Activated CD4-positive, alpha-beta T cell treated with anti-CD3 and anti-CD28 coated beads, Interleukin-2, amount 50 U/mL, for 4 hours (primary cell): ENCODE results near the gene ADNP.
A peak's percentile ranks its signal among the peaks of the same experiment; 100 is the strongest.
"Not testable (repeated sequence)": the region's sequence is repeated elsewhere in the genome, so short reads cannot be mapped to it uniquely, and the experiment has no call there.

Experiments
- DNase-seq, 2 experiments: peaks; one replicate each; pipeline ENCODE4 v3.0.0-alpha.2; 2020

ADNP gene

DNA sequence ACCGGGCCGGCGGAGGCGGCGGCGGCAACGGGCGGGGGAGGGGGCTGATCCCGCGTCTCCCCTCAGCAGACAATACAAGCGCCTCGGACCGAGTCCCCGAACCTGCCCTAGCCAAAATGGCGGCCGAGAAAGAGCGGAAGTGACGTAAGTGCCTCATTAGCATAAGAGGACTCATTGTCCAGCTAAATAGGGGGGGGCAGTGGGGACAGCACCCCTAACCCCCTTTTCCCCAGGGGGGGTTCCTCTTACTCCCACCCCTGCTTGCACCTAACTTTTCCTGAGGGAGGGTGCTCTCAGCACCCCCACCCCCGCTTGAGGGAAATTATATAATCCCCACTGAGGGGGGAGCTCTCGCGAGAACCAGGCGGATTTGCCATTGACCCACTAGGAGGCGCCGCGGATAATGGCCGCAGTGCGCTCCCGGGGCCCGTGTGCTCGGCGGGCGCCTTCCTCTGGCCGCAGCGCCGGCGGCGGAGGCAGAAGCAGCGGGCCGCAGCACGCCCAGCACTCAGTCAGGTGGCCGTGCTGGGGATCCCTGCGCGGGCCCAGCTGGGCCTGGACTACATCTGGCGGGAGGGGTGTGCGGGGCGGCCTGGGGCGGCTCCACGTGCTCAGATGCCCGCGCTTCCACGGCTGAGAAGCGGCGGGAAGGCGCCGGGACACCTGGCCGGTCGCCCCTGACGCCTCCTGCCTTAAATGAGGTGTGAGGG, at the start of gene ADNP:
TSS of gene ADNP (minus strand) at position 132 of the 710 bp plus-strand sequence. CDS start 27,441 bp downstream, outside the sequence.
- peak; percentile 84 for DNase-seq

DNA sequence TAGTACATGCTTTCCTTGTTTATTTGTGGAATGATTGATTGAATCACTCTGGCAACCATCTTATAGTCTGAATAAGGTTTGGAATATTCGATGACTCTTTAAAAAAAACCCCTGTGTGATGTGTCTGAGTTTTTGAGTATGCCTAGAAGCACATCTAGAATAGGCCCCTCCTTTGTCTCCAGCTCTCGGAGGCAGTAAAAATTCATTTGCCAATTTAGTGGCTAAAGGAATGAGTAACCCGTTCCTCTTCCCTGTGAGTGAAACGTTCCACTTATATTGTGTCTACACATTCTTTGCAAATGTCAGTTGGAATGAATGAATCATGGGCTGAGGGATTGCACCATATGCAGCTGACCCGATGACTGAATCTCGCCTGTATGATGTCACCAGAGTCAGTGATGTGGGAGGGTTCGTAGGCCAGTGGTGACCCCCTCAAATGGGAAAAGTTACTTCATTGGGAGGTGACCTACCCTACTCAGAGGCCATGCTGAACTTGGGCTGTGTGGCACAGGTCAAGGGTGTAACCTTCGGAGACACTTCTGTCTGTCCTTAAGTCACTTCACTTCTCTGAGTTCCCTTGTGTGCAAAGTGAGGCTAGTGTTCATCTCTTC, 48.9 kb upstream of the ADNP start:
- DNase-seq: no peak

DNA sequence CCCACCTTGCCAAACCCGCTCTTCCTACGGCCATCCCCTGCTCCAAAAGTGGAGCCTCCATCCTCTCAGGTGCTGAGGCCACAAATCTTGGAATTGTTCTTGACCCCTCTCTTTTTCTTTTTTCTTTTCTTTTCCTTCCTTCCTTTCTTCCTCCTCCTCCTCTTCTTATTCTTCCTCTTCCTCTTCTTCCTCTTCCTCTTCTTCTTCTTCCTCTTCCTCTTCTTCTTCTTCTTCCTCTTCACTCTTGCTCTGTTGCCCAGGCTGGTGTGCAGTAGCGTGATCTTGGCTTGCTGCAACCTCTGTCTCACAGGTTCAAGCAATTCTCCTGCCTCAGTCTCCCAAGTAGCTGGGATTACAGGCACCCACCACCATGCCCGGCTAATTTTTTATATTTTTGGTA, 47.3 kb upstream of the ADNP start:
- DNase-seq: not testable (repeated sequence)

DNA sequence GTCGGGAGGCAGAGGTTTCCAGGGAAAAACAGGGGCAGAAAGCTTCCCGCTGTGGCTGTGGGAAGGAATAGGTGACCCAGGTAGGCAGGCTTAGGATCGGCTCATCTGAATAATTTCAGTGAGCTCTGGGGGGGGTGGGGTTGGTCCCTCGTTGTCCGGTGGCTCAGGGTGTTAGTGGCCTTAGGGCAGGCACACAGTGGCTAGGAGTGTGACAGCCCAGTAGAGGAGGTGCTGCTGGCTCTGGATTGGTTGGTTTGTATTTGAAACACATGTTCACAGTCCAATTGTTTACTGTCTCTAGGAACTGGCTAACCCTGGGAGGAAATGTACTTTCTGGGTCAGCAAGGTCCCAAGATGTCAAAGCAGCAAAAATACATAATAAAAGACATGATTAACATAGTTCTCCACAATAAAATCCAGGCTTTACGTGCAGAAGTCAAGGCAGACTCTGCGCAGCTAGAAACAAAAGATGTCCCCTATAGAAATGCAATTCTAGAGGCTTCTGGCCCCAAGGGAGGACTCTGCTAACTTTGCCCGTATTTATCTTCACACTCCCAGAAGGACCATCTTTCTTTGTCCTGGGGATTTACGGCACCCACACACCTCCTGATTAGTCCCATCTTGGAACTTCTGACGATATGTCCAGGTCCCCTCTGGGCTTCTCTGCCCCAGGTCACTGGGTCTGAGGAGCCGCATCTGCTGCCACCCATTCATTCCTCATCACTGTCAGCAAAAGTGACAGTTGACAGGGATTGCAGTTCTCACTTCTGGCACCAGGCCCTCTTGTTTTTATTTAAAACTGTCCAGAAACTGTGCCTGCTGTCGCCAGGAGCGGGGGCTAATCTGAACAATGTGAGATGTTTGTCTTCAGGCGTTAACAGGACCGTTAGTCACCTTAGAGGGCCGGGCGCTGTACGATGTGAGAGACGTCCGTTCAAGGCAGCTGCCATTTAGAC, 46.1 kb upstream of the ADNP start:
- no peak for DNase-seq

DNA sequence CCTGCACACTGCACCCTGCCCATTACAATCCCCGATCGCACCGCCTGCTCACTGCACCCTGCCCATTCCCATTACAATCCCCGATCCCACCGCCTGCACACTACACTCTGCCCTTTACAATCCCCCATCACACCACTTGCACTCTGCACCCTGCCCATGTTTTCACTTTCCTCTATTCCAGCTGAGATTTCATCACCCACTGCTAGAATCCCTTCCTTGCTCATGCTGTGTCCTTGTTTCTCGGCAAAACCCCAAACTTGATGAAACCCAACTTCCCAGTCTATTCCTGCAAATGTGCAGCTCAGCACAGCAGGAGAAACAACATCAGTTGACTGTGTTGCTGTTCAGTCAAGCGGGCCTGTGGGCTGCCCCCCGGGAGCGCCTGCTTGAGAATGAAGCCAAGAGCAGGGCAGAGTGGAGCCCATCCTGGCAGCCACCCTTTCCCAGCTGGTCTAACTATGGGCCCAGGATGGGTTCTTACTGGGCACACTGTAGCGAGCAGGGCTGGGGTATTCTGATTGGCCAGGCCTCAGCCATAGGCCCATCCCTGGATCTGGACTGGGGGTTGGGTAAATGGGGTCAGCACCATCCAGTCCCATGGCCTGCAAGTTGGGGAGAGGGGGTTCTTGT, 44.6 kb upstream of the ADNP start:
- no peak for DNase-seq

DNA sequence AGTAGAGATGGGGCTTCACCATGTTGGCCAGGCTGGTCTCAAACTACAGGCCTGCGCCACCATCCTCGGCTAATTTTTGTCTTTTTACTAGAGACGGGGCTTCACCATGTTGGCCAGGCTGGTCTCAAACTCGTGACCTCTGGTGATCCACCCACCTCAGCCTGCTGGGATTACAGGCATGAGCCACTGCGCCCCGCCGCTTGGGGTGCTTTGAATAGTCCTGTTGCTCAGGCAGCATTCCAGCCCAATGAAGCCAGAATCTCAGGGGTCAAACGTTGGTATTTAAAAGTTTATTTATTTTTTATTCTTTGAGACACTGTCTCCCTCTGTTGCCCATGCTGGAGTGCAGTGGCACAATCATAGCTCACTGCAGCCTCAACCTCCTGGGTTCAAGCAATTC, 38.7 kb upstream of the ADNP start:
- no peak for DNase-seq

DNA sequence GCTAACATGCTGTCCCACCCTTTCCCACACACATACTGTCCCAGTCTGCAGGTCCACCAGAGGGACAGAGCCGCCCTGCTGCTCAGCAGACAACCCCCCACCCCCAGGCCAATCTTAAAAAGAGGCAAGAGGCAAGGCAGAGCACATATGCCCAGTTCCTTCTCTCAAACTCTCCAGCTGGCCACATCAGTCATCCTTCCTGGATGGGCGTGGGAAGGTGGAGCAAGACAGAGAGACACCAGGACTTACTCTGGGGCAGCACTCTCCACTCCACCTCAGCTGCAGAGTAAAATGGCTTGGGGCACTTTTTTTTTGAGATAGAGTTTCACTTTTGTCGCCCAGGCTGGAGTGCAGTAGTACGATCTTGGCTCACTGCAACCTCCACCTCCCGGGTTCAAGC, 38.2 kb upstream of the ADNP start:
- DNase-seq: no peak

DNA sequence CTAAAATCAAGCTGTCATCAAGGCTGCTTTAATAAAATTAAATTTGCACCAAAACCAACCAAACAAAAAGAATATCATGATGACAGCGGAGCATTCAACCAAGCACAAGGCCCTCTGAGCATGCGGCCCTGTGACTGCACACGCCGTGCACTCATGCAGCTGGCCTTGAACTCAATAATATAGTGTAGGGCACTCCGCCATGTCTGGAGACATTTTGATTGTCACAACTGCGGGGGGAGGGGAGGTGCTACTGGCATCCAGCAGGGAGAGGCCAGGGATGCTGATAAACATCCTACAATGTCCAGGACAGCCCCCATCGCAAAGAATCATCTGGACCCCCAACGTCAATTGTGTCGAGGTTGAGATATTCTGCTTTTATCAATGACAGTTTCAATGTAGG, 37.1 kb upstream of the ADNP start:
- DNase-seq: no peak

DNA sequence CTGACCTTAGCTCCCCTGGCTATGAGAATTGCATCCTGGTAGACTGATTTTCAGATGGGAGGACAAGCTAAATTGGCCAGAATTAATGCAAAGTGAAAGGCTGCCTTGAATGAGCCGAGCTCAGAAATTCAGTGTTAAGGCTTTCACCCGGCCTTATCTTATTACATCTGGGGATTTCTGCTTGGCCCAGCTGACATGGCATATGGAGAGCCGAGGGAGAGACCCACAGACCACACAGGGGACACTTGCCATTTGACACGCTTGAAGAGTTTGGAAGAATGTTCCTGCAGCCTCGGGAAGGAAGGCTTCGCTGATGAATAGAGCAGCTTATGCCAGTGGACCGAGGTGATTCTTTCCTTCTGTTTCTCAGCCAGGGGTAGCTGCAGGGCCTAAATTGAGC, 36.3 kb upstream of the ADNP start:
- no peak for DNase-seq

DNA sequence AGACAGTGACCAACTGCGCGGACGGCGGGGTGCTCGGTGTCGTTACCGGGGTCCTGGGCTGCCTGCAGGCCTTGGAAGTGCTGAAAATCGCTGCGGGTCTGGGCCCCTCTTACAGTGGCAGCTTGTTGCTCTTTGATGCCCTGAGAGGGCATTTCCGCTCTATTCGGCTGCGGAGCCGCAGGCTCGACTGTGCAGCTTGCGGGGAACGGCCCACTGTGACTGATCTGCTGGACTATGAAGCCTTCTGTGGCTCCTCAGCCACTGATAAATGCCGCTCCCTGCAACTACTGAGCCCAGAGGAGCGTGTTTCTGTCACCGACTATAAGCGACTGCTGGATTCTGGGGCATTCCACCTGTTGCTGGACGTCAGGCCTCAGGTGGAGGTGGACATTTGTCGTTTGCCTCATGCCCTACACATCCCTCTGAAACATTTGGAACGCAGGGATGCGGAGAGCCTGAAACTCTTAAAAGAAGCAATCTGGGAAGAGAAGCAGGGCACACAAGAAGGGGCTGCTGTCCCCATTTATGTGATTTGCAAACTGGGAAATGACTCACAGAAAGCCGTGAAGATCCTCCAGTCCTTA, 28.4 kb upstream of the ADNP start:
- no peak for DNase-seq

DNA sequence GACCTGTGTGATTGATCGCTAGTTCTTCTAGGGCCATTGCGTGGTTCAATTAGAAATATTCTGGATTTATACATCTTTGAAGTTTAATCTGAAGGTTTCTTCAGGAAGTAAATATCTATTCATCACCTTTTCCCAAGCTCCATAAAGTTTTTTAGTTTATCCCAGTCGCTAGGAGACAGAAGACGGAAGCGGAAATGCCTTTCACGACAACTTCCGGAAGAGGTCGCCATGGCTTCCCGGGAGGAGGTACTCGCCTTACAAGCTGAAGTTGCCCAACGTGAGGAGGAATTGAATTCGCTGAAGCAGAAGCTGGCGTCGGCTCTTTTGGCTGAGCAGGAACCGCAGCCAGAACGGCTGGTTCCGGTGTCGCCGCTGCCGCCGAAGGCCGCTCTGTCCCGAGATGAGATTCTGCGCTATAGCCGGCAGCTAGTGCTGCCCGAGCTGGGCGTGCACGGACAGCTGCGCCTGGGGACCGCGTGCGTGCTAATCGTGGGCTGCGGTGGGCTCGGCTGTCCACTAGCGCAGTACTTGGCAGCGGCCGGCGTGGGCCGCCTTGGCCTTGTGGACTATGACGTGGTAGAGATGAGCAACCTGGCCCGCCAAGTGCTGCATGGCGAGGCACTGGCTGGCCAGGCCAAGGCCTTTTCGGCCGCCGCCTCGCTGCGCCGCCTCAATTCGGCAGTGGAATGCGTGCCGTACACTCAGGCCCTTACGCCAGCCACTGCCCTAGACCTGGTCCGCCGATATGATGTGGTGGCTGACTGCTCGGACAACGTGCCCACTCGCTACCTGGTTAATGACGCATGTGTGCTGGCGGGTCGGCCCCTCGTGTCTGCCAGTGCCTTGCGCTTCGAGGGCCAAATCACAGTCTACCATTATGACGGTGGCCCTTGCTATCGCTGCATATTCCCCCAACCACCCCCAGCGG, 27.6 kb upstream of the ADNP start, which contains the start of gene MOCS3:
TSS of gene MOCS3 (plus strand) at position 204 of the 928 bp plus-strand sequence. CDS start at position 229, 25 bp downstream.
- DNase-seq: peak; percentile 71 to 76

DNA sequence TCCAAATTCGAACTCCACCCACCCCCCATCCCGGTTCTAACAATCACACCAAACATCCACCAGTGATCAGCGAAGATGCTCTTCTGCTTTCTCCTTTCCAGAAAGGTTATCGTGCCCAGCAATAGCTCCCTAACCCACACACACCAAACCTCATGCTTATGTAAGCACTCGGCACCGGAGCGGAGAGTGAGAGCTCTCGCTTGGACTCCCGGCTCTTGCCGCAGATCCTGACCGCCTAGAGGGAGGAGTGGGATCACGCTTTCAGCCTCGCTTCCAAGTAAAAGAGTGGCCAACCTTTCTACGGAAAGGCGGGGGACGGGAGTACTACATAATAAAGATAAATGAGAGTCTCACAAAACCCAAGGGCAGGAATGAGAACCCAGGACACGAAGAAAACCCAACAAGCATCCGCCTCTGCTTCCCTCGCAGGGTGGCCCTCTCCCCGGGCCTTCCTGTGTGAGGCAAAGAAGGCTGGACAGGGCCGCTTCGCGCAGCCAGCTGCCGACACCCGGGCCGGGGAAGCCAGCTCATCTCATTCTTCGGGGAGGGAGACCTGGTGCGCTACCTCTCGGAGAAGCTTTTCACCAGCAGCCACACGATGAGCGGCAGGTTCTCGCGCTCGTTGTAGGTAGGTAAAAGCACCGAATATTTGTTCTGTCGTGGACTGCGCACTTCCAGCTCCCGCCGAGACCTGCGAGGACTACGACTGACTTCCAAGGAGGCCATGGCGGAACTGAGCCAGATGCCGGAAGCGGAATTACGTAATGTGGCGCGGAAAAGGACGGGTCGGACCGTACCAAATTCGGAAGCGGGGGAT, 26.8 kb upstream of the ADNP start, which contains the start of gene DPM1:
TSS of gene DPM1 (minus strand) at position 735 of the 817 bp plus-strand sequence. CDS start at position 726, 9 bp downstream.
- DNase-seq: peak; percentile 84 to 85

DNA sequence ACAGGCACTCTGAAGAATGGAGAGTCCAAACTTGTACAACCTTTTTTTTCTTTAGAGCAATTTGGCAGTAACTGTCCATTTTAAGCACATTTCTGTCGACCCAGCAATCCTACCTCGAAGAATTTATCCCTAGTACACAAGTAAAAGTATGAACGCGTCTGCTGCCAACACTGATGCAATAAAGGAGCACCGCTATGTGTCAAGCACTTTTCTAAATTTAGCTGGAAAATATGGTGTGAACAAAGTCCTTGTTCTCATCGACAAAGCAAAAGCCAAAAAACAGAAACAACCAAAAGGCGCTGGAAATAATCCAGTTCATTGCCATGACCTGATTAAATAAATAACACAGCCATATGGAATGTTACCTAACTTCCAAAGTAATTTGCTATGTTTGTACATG, 26.0 kb upstream of the ADNP start:
- DNase-seq: no peak

DNA sequence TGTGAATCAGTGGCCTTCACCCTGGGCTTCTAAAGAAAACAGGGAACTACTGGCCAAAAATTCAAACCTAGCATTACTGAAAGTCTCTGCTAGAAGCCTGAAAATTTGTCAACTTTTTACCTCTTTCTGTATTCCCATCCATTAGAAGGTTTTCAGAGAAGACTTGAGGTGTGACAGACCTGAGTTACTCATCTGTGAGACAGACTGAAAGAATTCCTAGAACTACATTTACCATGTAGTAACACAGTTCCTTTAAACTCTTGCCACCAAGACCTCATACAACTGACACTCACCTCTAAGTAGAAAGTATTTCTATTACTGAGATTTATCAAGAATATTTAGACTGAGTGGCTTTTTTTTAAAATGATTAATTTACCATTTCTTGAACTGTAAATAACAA, 22.6 kb upstream of the ADNP start:
- no peak for DNase-seq

DNA sequence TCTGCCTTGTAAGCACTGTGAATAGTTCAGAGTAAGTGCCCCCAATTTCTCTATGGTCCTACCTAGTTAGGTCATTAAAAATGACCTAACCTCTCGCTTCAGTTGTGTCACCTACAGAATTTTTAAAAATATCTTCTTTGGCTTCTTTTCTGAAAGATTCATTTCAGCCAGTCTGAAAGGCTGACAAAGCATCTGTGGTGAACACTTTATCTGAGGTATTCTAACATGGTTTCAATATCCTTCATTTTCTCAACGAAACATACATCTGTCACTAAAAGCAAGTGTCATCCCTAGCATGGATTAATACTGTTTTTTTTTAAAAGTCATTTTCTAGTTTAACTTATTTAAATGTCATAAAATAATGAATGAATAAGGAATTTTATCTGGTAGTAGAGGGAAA, 22.0 kb upstream of the ADNP start:
- no peak for DNase-seq

DNA sequence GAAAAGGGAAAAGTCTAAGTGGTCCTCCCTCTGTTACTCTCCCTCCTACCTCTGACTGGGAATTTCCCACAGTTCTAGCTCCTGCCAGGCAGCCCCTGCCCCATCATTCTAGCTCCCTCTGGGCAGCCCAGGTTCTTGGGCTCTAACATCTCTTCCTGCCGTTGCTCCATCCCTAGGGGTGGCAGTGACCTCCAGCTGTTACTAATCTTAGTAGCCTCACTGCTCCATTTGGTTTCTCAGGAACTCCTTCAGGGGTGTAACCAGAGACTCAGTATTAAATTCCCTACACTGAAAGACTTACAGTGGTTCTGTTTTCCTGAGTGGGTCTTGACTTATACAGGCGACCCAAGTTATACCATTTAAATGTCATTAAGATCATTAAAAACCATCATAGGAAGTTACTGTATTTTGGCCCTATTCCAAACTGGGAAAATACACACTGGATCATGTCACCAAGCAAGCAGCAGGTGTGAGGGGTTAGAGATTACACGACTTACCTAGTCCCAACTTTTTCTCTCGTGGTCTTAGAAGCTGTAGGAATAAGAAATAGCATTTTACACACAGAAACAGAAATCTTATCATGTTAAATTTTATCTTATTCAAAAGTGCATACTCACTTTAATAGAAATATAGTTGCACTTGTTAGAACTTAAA, 17.0 kb upstream of the ADNP start:
- no peak for DNase-seq

DNA sequence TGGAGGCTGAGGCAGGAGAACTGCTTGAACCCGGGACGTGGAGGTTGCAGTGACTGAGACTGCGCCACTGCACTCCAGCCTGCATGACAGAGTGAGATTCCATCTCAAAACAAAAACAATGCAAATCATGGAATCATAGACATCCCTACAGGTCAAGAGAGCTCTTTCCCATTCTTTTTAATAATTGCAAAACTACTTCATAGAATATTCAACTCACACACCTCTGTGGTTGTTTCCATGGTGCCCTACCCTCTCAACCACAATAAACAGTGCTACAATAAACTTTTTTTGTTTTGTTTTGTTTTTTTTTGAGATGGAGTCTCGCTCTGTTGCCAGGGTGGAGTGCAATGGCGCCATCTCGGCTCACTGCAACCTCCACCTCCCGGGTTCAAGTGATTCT, 11.8 kb upstream of the ADNP start:
- no peak for DNase-seq

DNA sequence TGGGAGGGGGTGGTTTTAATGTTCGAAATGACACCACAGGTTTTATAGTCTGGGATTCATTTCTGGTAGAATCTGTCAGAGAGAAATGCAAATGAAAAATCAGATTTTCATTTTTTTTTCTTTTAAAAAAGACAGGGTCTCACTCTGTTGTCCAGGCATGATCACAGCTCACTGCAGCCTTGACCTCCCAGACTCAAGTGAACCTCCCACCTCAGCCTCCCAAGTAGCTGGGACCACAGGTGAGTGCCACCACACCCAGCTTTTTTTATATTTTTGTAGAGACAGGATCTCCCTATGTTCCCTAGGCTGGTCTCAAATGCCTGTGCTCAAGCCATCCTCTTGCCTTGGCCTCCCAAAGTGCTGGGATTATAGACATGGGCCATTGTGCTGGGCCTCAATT, 2.4 kb upstream of the ADNP start:
- no peak for DNase-seq

DNA sequence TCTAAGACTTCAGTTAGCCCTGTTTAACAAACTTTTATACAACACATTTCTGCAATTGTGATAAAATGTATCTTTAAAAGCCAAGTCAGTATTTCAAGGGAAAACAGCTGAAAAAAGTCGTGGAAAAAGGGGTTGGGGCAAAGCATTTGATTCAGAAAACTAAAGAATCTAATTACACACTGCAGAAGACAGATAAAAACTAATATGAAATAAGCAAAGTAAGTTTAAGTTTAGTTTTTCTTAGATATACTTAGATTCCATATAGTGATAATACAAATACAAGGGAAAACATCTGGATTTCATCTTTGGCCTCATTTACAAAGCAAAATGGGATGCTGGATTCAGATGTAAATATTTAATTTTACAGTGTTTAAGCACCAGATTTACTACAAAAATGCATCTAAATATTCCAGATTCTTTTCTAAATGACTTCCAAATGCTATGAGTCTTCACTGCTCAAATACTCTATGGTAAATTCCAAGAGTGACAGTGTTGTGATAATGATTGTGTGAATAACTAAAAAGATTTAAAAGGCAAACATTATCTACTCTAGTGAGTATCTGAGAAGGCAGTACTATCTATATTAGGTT, 1.5 kb upstream of the ADNP start:
- no peak for DNase-seq
